T-helper 17 cell (primary cell): ENCODE data around the gene FBXO34. TPM values are rescaled to one million over a fixed set of nuclear protein-coding genes. Genes with fewer than 3 reads are reported as not detected.
A peak's percentile ranks its signal among the peaks of the same experiment; 100 is the strongest.

Source experiments
- ATAC-seq: fragments of 150-1000 bp; cut with Tn5 transposase; 2 replicates; pipeline ENCODE4 v1.10.0; 2021; ENCODE audit warnings: mild to moderate bottlenecking, moderate library complexity
- DNase-seq, 3 donors: peaks; one replicate each; pipeline versions ENCODE4 v3.0.0 to v3.0.0-alpha.2; 2020 to 2021
- H3K9me3 ChIP-seq: one replicate; pipeline ENCODE4 v1.7.0; 2013; ENCODE audit warnings: low read length, mild to moderate bottlenecking; ENCODE audit not compliant: control insufficient read depth, poor library complexity, severe bottlenecking
- H3K27ac Mint-ChIP-seq: one replicate; pipeline ENCODE4 v1.8.0; 2022; ENCODE audit warnings: mild to moderate bottlenecking, moderate library complexity, mixed read lengths
- H3K27me3 Mint-ChIP-seq: one replicate; pipeline ENCODE4 v1.8.0; 2022; ENCODE audit warnings: mixed read lengths
- H3K36me3 Mint-ChIP-seq: one replicate; pipeline ENCODE4 v1.8.0; 2022; ENCODE audit warnings: low read depth, mixed read lengths
- H3K4me1 Mint-ChIP-seq: one replicate; pipeline ENCODE4 v1.8.0; 2022; ENCODE audit warnings: mild to moderate bottlenecking, mixed read lengths
- H3K4me3 Mint-ChIP-seq: one replicate; pipeline ENCODE4 v1.8.0; 2022; ENCODE audit warnings: mild to moderate bottlenecking, moderate library complexity, mixed read lengths
- total RNA-seq, 4 donors: library from RNA in 2 of 4; stranded (reverse) in 2 of 4; gene quantifications; one replicate each; pipeline ENCODE4 v1.2.3 and lab custom pipeline; 2022 to 2026

The FBXO34 gene
- total RNA-seq, 2 donors from 2014 or later = 20.5 to 27.8 TPM

DNA sequence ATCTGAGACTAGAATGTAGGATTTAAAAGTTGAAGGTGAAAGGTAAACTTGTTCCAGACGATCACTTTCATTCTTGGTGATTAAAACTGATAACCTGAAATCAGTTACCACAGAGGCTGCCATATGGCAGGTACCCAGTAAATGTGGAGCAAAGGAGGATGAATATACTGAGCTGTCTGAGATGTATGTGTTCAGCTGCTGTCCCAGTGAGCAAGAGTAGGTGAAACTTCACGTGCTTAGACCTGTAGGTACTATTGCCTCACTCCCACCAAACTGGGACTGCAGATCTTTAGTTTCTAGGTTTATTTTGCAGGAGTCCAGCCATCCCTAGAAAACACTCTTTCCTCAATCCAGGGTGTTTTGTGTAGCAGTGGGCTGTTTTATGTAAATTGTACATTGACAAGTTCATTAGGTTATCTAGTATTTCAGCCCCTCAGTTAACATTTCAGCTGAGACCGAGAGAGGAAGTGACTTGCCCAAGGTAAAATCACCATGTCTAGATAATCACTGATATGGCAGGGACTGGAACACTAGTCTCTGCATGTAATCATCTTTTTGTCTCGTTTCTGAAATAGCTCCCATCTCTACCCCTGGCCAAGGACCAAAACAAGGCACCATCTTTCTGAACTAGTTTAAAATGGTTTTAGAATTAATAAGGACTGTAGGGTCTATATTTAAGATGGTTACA lies 77.7 kb downstream of the FBXO34 start:
- peak; percentile 62 for ATAC-seq
- Mint-ChIP-seq H3K36me3 (peaks cover 5% of the 10 kb centered on the region), H3K27ac (peak overlapping the region; percentile 82), H3K4me3 (no peak overlapping the region), H3K4me1 (peaks cover 40% of the 10 kb centered on the region), H3K27me3 (no peaks in the 10 kb centered on the region)
- DNase-seq = no peak
- no peaks in the 10 kb centered on the region for H3K9me3 ChIP-seq

- Mint-ChIP-seq H3K36me3 (peaks cover 5% of the 10 kb centered on the region), H3K4me1 (peaks cover 43% of the 10 kb centered on the region), H3K4me3 (no peak overlapping the region), H3K27ac (peak overlapping the region; percentile 82), H3K27me3 (no peaks in the 10 kb centered on the region)
- no peak for ATAC-seq
- H3K9me3 ChIP-seq = no peaks in the 10 kb centered on the region
- no peak for DNase-seq
Measured at GRCh38 chr14:55349565-55349964, 78.3 kb downstream of the FBXO34 start.

DNA sequence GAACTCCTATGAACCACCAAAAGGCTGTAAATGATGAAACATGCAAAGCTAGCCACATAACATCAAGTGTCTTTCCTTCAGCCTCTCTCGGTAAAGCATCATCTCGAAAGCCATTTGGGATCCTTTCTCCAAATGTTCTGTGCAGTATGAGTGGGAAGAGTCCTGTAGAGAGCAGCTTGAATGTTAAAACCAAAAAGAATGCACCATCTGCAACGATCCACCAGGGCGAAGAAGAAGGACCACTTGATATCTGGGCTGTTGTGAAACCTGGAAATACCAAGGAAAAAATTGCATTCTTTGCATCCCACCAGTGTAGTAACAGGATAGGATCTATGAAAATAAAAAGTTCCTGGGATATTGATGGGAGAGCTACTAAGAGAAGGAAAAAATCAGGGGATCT lies 79.2 kb downstream of the FBXO34 start:
- ATAC-seq = no peak
- Mint-ChIP-seq H3K27ac (peak overlapping the region; percentile 63), H3K4me1 (peaks cover 36% of the 10 kb centered on the region)

DNA sequence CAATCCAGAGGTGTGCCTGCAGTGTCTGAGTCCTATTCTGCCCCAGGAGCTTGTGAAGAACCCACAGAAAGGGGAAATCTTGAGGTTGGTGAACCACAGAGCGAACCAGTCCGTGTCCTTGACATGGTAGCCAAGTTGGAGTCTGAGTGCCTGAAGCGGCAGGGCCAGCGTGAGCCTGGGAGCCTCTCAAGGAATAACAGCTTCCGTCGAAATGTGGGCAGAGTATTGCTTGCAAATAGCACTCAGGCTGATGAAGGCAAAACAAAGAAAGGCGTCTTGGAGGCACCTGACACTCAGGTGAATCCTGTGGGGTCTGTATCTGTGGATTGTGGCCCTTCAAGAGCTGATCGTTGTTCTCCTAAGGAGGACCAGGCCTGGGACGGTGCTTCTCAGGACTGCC lies 79.9 kb downstream of the FBXO34 start:
- Mint-ChIP-seq H3K27ac (peak overlapping the region; percentile 63), H3K27me3 (no peaks in the 10 kb centered on the region), H3K4me1 (peaks cover 35% of the 10 kb centered on the region), H3K36me3 (peaks cover 5% of the 10 kb centered on the region), H3K4me3 (no peak overlapping the region)
- DNase-seq (no peak), ATAC-seq (no peak)
- no peaks in the 10 kb centered on the region for H3K9me3 ChIP-seq

More for the DNA sequence above, 79.2 kb downstream of the FBXO34 start:
- no peaks in the 10 kb centered on the region for H3K9me3 ChIP-seq
- H3K27me3 Mint-ChIP-seq = no peaks in the 10 kb centered on the region
- H3K4me3 Mint-ChIP-seq = no peak overlapping the region
- peaks cover 5% of the 10 kb centered on the region for H3K36me3 Mint-ChIP-seq
- no peak for DNase-seq

GRCh38 chr14:55352201-55352600 lies 81.0 kb downstream of the FBXO34 start:
- Mint-ChIP-seq H3K27me3 (no peaks in the 10 kb centered on the region), H3K27ac (peak overlapping the region; percentile 94), H3K4me1 (peaks cover 29% of the 10 kb centered on the region), H3K36me3 (peaks cover 5% of the 10 kb centered on the region), H3K4me3 (no peak overlapping the region)
- no peaks in the 10 kb centered on the region for H3K9me3 ChIP-seq
- ATAC-seq = no peak
- DNase-seq = no peak

DNA sequence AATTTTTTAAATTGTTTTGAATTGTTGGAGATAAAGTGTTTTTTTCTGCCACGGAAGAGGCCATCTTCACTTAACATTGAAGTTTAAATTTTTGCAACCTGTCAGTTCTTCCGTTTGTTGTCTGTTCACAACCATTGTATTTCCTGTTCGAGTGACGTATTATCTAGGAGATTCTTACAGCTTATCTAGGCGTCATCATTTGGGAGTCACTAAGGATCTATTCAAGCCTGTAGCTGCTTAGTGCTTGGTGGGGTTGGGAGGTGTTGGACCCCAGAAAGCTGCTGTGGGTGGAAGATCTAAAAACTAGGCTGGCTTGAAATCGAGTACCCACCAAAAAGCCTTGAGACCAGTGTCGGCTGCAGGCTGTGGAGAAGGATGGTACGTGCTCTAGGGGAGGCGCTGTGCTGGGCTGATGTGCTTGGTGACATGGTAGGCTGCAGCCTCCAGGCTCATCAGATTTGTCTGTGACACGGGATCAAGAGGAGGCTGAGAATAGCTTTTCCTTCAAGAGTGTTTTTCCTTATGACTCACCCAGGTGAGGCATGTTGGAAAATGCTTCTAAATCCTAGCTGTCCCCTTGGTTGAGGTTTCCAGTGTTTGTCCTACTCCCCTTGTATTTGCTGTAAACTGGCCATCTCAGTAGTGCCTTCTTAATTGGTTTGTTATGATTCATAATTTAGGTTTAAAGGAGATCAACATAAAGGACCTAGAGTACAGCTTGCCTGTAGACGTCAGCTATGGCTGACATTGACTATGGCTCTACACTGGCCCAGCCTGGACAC lies 82.7 kb downstream of the FBXO34 start:
- H3K36me3 Mint-ChIP-seq = peaks cover 5% of the 10 kb centered on the region
- H3K4me1 Mint-ChIP-seq = peaks cover 14% of the 10 kb centered on the region
- H3K27ac Mint-ChIP-seq = peak overlapping the region; percentile 94
- no peaks in the 10 kb centered on the region for H3K9me3 ChIP-seq
- H3K27me3 Mint-ChIP-seq = no peaks in the 10 kb centered on the region
- peak; percentile 47 for ATAC-seq
- DNase-seq = peak in 1 of 3 donors; percentile 16
- peak overlapping the region; percentile 82 for H3K4me3 Mint-ChIP-seq

GRCh38 chr14:55354500-55354899 lies 83.3 kb downstream of the FBXO34 start:
- peaks cover 9% of the 10 kb centered on the region for H3K4me1 Mint-ChIP-seq
- H3K36me3 Mint-ChIP-seq = peaks cover 5% of the 10 kb centered on the region

DNA sequence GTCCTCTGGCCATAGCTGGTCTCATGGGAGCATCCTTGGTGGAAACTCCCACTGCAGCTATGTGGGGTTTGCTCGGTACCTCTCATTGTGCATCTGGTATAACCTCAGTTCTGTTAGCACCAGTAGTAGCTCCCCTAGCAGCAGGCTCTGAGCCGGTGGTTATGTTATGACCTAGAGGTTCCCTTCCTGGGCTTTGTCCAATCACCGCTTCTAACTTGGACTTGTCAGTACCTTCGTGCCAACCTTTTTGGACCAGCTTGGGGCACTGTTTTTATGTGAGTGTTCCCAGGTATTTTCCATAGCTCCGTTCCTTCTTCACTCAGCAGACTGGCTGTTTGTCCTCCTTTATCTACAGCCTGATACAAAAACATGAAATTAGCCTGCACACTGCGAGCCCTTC lies 84.7 kb downstream of the FBXO34 start:
- DNase-seq = no peak
- H3K27ac Mint-ChIP-seq = no peak overlapping the region
- H3K36me3 Mint-ChIP-seq = peaks cover under 1% of the 10 kb centered on the region
- H3K4me1 Mint-ChIP-seq = peaks cover 9% of the 10 kb centered on the region
- no peak overlapping the region for H3K4me3 Mint-ChIP-seq
- no peak for ATAC-seq
- H3K9me3 ChIP-seq = no peaks in the 10 kb centered on the region
- no peaks in the 10 kb centered on the region for H3K27me3 Mint-ChIP-seq

More at GRCh38 chr14:55354500-55354899, 83.3 kb downstream of the FBXO34 start:
- no peaks in the 10 kb centered on the region for H3K9me3 ChIP-seq
- DNase-seq (peak; percentile 26 to 46 (median 45)), ATAC-seq (peak; percentile 95)
- no peaks in the 10 kb centered on the region for H3K27me3 Mint-ChIP-seq
- H3K27ac Mint-ChIP-seq = peak overlapping the region; percentile 94
- H3K4me3 Mint-ChIP-seq = peak overlapping the region; percentile 82

DNA sequence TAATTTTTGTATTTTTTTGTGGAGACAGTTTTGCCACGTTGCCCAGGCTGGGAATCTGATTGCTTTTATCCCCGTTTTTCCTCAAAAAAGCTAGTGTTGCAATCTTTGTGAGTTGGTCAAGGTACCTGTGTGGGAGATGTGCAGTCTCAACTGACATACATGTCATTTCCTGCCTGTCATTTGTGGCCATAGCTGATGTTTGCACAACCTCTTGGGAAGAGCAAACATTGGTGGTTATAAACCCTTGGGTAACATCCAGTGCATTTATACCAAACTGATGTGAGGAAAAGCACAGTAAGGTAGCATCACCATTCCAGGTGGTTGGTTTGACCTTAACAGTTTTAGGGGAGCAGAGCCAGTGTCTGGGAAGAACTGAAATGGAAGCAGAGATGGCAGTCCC lies 85.7 kb downstream of the FBXO34 start:
- DNase-seq = no peak
- peaks cover 10% of the 10 kb centered on the region for H3K4me1 Mint-ChIP-seq

DNA sequence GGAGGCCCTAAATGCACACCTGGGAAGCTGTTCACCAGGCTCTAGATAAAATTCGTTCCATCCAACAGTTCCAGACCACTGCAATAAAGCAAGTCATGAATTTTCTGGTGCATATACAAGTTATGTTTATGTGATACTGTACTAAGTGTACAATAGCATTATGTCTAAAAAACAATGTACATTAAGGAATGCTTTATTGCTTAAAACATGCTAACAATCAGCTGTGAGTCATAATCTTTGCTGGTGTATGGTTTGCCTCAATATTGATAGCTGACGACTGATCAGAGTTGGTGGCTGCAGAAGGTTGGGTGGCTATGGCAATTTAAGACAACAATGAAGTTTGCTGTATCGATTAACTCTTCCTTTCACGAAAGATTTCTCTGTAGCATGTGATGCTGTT lies 88.1 kb downstream of the FBXO34 start:
- H3K27ac Mint-ChIP-seq = no peak overlapping the region
- ATAC-seq (no peak), DNase-seq (no peak)
- peaks cover 8% of the 10 kb centered on the region for H3K4me1 Mint-ChIP-seq
- H3K36me3 Mint-ChIP-seq = no peaks in the 10 kb centered on the region
- H3K27me3 Mint-ChIP-seq = no peaks in the 10 kb centered on the region
- no peaks in the 10 kb centered on the region for H3K9me3 ChIP-seq
- H3K4me3 Mint-ChIP-seq = no peak overlapping the region

More for the DNA sequence above, 85.7 kb downstream of the FBXO34 start:
- no peaks in the 10 kb centered on the region for H3K27me3 Mint-ChIP-seq
- no peaks in the 10 kb centered on the region for H3K36me3 Mint-ChIP-seq
- H3K9me3 ChIP-seq = no peaks in the 10 kb centered on the region
- no peak overlapping the region for H3K4me3 Mint-ChIP-seq
- no peak overlapping the region for H3K27ac Mint-ChIP-seq
- no peak for ATAC-seq

- H3K4me1 Mint-ChIP-seq = peaks cover 7% of the 10 kb centered on the region
- H3K4me3 Mint-ChIP-seq = no peak overlapping the region
- peaks cover 3% of the 10 kb centered on the region for H3K36me3 Mint-ChIP-seq
- no peaks in the 10 kb centered on the region for H3K9me3 ChIP-seq
- no peak overlapping the region for H3K27ac Mint-ChIP-seq
- DNase-seq (no peak), ATAC-seq (no peak)
- H3K27me3 Mint-ChIP-seq = no peaks in the 10 kb centered on the region
Measured at GRCh38 chr14:55361190-55361589, 90.0 kb downstream of the FBXO34 start.

DNA sequence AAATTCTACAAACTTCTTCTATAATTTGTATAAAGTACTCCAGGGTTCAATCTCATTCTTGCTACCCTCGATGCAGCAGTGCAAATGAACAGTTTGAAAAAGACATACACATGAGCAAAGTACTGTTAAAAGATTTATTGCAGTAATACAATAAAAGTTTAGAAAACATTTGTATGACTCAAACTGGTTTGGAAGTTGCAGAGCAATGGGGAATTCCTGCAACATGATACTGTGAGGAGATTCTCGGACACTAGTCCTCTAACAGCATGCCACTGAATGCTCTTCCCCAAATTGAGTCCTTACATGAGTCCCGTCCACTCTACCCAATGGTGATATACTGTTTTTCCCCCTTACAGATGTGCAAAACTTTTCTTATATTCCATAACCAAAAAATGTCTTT lies 95.0 kb downstream of the FBXO34 start:
- H3K9me3 ChIP-seq = no peaks in the 10 kb centered on the region
- H3K4me3 Mint-ChIP-seq = no peak overlapping the region
- DNase-seq (no peak), ATAC-seq (no peak)
- H3K4me1 Mint-ChIP-seq = peaks cover 10% of the 10 kb centered on the region
- peak overlapping the region; percentile 83 for H3K27ac Mint-ChIP-seq
- H3K36me3 Mint-ChIP-seq = peaks cover 7% of the 10 kb centered on the region
- no peaks in the 10 kb centered on the region for H3K27me3 Mint-ChIP-seq

- peaks cover 8% of the 10 kb centered on the region for H3K36me3 Mint-ChIP-seq
- H3K27ac Mint-ChIP-seq = peak overlapping the region; percentile 89
- H3K4me1 Mint-ChIP-seq = peaks cover 21% of the 10 kb centered on the region
- H3K9me3 ChIP-seq = no peaks in the 10 kb centered on the region
- DNase-seq = no peak
- peak overlapping the region; percentile 71 for H3K4me3 Mint-ChIP-seq
- H3K27me3 Mint-ChIP-seq = no peaks in the 10 kb centered on the region
- no peak for ATAC-seq
Measured at GRCh38 chr14:55370883-55371455, 99.7 kb downstream of the FBXO34 start.
